HG03565 (cell line): ENCODE measurements around the gene DCST2.
A peak's percentile ranks its signal among the peaks of the same experiment; 100 is the strongest.
"Not testable (repeated sequence)": the region's sequence is repeated elsewhere in the genome, so short reads cannot be mapped to it uniquely, and the experiment has no call there.

Experiments
- ATAC-seq: cut with Tn5 transposase; IDR thresholded peaks from one replicate; pipeline ENCODE4 v1.9.1; 2021; ENCODE audit warnings: mild to moderate bottlenecking, moderate library complexity; ENCODE audit not compliant: unreplicated experiment

Gene DCST2

DNA sequence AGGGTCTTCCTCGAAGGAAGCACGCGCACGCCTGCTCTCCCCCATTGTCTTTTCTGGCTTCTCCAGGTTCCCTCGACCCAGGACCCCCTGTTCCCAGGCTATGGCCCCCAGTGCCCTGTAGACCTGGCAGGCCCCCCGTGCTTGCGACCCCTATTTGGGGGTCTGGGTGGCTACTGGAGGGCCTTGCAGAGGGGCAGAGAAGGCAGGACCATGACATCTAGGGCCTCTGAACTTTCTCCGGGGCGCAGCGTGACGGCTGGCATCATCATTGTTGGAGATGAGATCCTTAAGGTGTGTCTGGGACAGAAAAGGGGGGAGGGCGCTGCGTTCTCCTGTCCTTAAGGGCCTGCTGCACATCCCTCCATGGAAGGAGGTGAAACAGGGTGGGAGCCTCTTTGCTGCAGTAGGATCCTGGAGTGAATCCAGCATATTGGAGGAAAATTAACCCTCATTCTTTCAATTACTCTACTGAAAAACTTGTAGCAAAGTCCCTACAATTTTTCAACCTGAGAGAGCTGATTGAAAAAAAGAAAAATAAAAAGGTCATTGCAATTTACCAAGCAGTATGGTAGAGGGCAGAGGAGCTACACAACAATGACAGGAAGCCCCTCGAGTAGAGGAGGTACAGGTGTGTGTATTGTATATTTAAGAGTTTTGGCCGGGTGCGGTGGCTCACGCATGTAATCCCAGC, 49.7 kb downstream of the DCST2 start:
- no peak for ATAC-seq

DNA sequence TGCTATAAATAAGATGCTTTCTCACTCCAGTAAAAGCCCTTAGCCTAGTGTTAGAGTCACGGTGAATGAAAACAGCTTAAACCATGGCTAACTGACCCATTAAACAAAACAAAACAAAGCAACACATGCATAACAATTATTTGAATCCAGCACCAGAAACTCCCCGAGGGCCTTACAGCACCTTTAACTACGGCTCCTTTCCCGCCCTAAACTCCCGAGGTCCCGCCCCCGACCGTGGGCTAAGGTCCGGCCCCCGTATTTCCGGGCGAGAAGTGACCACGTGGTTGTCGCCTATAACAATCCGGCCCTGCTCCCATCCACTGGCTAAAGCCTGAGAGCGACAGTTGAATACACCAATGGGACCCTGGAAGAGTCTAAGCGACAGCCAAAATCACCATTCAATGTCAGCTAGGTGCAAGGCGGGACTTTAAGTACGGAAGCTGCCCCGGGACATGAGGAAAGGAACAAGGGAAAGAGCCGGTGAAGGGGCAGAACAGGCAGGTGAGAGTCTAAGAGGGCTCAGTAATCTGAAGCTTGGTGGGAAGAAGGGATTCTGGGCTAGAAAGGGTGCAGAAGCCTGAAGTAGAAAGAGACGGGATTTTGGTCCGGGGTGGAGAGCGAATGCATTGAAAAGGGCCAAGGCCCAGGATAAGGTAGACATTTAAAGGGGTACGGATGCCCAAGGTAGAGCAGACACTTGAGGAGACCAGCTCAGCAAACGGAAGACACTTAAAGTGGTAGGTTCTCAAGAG, 50.5 kb downstream of the DCST2 start, which contains the start of gene FLAD1:
Gene FLAD1 (plus strand): TSS at position 448 of the 752 bp plus-strand sequence. CDS start 351 bp downstream, outside the sequence.
- ATAC-seq, result peak; percentile 95

DNA sequence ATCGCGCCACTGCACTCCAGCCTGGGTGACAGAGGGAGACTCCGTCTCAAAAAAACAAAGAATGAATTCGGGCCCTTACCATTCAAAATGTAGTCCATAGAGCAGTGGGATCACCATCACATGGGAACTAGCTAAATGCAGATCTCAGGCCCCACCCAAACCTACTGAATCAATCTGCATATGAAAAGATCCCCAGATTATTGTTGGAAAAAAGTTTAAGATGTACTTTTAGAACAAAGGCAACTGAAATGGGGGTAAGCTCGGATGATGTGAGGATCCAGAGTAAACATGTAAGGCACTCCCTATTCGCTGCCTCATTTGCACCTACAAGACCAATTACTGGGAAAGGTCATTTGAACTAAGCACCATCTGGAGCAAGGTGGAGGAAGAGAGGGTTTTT, 51.2 kb downstream of the DCST2 start:
- ATAC-seq, result no peak

DNA sequence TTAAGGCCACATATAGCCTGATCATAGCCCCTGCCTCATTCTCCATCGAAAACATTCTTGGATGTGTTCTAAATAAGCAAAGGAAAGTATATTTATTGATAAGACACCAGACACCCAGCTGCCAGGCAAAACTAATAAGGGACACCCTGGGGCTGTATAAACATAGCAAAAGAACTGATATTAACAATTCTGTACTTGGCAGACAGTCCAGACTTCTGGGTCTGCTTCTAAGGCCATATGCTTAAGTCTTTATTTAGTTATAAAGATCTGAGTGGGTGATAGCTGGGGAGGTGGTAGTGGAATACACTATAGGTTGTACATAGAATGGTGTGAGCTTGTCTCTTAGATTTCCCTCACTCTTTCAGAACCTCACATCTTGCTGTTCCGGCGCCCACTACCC, 55.2 kb downstream of the DCST2 start:
- no peak for ATAC-seq

DNA sequence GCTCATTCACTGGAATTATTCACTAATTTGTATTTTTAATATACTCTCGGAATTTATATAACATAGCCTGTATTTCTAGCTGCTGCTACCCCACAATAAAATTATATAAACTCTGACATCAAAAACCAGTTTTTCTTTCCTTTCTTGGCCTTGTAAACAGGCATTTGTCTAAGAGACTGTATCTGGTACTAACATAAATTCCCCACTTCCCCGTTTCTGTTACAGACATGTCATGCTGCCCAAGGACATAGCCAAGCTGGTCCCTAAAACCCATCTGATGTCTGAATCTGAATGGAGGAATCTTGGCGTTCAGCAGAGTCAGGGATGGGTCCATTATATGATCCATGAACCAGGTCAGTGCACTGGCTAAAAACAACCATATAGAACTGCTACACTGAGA, 55.8 kb downstream of the DCST2 start:
- not testable (repeated sequence) for ATAC-seq

DNA sequence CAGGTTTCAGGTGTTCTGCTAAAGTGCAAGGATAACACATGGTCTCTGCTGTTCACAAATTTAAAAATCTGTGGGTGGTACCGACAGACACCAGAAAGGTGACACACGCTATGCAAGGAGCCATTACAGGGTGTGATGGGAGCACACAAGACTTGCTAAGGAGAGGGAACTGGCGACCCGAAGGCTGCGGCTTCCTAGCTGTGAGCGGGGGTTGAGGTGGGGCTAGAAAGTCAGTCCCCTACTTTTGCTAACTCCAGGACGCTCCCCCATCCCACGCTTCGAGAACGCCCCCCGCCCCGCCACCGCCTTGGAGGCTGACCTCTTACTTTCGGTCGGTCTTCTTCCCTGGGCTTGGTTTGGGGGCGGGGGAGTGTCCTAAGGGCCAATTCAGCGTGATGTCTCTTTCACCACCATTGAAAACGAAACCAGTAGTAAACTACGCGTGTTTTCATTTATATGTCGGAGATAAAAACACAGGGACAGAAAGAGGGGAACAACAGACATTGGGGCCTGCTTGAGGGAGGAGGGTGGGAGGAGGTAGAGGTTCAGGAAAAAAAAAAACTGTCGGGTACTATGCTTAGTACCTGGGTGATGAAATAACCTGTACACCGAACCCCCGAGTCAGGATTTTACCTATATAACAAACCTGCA, 58.0 kb downstream of the DCST2 start:
- no peak for ATAC-seq

DNA sequence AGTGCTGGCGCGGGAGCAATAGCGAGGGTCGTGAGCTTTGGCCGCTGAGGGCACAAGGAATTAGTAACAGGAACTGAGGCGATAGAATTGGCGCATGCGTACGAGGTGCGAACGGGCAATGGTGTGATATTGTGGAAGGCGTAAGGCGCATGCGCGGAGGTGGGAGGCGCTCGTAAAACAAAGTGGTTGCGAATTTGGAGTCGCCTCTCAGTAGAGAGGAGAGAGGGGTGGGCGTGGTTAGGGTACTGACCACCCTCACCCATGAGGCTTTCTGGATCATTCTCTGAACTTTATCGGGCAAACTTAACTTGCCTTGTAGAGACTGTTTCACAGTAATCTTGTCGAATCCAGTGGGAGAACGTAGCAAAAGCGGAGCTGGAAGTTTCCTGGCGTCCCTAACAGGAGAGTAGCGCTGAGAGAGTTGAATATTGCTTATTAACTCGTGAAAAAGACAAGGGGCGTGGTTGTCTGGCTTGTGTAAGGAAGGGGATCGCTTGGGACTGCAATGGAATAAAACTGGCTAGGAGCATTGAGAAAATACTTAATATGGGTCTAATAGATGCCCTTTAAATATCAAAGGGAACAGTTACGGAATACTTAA, 58.7 kb downstream of the DCST2 start:
- peak; percentile 33 for ATAC-seq

DNA sequence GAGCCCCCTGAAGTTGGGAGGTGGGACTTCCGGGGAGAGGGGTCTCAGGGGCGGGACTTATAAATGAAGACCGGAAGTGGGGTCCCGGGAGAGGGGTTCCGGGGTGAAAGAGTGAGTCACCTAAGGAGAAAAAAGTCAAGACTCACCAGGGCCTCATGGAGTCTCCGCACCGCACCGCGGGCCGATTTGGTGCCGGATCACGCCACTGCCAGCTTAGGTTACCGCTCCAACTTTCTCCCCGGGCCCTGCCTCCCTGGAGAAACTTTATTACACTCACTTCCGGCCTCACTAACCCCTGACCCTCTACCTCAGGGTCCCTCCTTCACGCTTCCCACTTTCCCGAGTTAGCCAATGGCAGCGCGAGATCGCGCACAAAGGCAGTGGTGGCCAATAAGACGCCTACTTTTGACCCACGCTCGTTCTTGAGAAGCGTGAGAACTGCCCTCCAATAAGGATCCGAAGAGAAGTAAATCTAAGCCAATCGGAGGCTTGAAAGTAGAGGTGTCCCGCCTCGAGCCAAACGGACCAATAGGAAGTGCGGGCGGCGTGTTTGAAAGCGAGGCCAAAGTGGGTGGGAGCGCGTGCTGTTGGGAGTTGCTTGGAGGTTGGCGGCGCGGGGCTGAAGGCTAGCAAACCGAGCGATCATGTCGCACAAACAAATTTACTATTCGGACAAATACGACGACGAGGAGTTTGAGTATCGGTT, 59.3 kb downstream of the DCST2 start, which contains the start of gene CKS1B:
Gene CKS1B (plus strand): TSS at position 580 of the 706 bp plus-strand sequence. CDS start 65 bp downstream, at position 645.
- peak; percentile 76 for ATAC-seq

DNA sequence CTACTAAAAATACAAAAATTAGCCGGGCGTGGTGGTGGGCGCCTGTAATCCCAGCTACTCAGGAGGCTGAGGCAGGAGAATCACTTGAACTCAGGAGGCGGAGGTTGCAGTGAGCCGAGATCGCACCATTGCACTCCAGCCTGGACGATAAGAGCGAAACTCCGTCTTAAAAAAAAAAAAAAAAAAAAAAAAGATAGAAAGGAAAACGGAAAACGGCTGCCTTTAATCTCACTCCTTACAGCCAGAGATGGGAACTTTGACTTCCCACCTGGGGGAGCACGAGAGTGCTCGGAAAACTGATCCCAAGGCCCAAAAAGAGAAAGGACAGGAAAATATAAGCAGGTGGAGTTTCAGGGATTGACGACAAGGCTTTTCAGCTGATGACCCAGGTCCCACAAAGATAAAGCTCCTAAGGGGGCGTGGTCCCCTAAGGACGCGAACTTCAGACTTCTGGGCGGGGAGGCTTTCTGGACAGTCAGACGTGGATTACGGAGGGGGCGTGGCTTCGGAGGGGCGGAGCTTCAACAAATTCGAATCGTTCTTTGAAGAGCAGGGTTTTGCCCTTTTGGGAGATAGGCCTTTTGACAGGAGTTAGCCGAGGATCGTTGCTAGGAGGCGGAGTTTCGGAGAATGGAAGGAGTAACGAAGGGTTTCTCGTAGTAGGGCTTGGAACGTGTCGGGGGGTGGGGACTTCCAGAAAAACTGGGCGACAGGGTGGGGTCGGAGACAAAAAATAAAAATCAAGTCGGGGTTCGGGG, 60.1 kb downstream of the DCST2 start:
- ATAC-seq, result no peak

DNA sequence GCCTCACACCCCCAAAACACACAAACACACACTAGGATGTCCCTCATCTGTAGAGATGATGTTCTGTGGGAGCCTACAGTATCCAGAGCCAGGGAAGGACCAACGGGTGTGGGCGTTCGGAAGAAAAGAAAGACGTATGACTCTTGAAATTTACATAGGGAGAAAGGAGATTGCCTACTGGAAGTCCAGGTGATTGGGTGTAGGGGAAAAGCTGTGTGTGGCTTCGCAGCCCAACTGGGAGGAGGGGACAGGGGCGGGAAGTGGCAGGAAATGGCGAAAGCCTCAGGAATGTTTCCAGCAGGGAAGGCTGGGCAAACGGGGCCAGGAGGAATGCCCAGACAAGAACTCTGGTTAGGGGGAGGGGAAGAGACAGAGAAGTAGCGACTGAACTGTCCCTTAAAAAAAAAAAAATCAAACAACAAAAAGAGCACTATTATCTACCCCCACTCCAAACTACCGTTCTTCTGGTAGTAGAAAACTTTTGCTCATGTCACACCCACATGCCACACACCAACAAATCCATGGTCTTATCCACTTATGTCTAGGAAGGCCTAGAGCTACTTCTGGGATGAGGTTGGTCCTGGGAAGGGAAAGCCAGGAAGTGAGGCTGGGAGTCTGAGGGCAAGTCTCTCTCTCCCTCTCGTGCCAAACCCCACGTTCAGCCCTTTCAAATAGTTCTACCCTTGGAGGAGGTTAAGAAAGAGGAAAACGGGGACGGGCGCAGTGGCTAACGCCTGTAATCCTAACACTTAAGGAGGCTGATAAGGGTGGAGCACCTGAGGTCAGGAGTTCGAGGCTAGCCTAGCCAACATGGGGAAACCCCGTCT, 60.9 kb downstream of the DCST2 start:
- no peak for ATAC-seq

DNA sequence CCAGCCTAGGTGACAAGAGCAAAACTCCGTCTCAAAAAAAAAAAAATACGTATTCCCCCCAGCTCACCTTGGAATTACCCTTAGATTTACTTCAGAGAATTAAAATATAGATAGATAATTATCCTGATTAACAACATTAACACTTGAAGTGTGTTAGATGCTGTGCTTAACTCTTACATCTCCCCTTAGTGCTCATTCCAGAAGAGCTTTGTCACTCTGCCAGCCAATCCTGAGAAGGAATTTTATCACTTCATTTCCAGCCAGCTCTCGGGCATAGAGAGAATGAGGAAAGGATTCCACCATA, 61.4 kb downstream of the DCST2 start:
- ATAC-seq, result no peak

DNA sequence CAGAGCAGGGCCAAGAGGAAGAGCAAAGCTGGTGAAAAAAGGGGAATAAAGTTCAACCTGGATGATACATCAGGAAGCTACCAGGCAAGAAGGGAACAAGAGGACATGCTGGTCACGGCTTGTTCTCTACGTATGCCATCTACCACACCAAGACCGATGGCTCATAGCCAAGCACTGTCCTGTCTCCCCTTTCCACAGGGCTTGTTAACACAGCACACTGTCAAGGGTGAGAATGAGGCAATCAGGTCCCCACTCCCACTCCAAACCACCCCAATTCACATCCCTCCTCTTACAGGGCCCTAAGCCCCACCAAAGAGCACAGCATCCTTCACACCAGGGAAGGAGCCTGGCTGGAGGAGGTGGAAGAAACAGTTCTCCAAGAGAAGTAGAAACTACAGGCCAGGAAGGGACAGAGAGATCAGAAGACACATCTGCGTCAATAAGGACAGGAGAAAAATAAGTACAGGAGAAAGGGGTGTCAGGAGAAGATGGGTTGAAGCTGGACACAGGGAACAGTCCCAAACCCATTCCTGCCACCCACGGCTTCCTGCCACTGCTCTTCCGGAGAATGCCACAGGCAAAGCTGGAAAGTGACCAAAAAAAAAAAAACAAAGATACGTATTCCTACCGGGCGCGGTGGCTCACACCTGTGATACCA, 62.1 kb downstream of the DCST2 start:
- no peak for ATAC-seq

DNA sequence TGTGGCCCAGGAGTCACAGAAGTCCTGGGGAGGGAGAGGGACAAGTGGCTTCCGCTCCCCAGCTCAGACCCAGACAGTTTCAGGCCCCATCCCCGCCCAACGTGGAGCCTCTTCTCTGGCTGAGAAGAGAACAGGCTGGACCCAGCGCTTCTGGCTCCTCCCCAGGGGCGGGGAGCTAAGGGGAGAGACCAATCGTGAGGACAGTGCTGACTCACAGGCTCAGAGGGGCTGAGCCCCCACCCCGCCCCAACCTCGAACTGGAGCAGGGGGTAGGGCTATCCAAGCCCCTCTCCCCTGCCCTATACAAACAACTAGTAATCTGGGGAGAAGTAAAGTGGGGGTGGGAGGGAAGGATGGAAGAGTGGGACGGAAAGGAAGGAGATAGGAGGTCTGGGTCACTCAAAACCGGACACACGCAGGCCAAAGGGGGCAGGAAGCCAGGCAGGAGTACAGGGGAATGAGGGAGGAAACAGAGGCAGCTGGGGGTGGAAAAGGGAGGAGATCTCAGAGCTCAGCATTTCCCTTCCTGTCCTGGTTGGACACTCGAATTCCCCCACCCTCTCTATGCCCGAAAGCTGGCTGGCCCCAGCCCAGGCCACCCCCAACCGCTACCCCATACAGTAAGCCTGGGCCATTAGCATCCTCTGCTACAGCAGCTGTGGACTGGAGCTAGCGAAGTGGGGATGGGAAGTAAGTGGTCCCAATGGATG, 62.8 kb downstream of the DCST2 start, which contains the start of gene SHC1:
Gene SHC1 (minus strand): TSS at position 117 of the 710 bp plus-strand sequence. CDS start 221 bp downstream, outside the sequence.
- ATAC-seq, result no peak

DNA sequence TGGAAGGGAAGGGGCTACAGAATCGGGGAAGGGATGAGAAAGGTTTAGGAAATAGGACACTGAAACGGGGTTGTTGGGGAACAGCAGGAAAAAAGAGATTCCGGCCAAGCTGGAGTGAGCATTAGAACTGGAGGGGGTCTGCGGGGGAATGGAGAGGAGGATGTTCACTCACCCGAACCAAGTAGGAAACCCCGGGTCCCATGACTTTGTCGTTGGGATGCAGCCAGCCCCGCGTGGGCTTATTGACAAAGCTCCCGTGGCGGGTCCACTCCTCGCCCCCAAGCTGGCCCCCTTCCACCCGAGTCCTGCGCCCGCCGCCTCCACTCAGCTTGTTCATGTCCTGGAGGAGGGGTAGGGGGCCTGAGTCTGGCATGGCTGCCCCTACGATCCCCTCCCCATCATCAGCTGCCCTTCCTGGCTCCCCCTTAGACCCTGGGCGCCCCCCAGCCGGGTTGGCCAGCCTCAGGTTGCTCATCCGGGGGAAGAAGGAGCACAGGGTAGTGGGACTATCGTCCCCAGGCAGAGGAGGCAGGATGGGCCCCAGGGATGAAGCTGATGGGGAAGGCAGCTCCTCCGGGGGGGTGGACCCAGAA, 63.6 kb downstream of the DCST2 start:
- ATAC-seq, result no peak

DNA sequence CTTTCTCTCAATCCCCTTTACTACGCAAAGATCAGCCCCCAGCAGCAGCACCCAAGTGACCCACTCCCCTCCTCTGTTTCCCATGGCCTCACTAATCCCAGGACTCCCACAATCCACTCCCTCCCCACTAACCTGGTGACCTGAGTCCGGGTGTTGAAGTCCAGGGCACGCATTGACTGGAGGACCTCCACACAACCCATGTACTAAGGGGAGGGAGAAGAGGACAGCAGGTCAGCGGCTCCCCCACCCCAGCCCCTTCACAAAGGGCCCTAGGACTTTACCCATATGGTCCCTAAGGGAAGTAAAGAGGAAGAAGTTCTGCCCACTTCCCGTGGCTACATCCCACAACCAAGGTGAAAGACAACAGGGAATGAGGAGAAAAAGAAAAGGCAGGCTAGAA, 64.3 kb downstream of the DCST2 start:
- ATAC-seq, result no peak

DNA sequence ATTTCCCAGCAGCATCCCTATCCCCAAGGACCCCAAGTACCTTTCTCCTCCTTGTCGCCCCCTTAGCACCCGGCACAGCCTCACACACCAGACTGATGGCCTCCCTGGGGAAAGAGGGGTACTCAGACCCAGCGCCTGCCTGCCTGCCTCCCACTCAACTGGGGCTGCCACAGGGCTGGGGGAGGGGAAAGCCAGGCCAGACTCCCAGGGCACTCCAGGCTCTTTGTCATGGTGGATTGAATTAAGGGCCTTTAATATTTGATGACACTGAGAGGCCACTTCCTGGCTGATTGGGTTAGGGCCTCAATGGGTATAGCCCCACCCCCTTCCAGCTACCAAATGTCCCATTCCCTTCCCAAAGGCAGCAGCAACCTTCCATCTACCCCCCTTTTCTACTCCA, 64.8 kb downstream of the DCST2 start:
- ATAC-seq, result no peak
